Measurements from ENCODE around the gene PLPPR1.

- TF ChIP-seq EP300 (IDR thresholded peaks at IDR 0.05) (no peak), CTCF (IDR thresholded peaks at IDR 0.05) (no peak), POLR2A (IDR thresholded peaks at IDR 0.05) (no peak)
Measured at GRCh38 chr9:101158361-101158760, 129.8 kb downstream of the PLPPR1 start.
